DMS153 (cell line): Measurements from ENCODE around the gene TTC33.
"Not testable (repeated sequence)": the region's sequence is repeated elsewhere in the genome, so short reads cannot be mapped to it uniquely, and the experiment has no call there.

Experiments used
- DNase-seq: peaks from one replicate; lab custom pipeline; 2025; lab: John Stamatoyannopoulos, UW

TTC33 gene

GRCh38 chr5:40569546-40570270 is 186.1 kb downstream of the TTC33 start:
- DNase-seq, result no peak

- DNase-seq, result no peak
Observed at GRCh38 chr5:40568548-40568947, 187.2 kb downstream of the TTC33 start.

- not testable (repeated sequence) for DNase-seq
Observed at GRCh38 chr5:40563173-40563572, 192.6 kb downstream of the TTC33 start.

GRCh38 chr5:40560474-40561110 is 195.2 kb downstream of the TTC33 start:
- DNase-seq, result no peak

GRCh38 chr5:40559306-40559705 is 196.5 kb downstream of the TTC33 start:
- no peak for DNase-seq

GRCh38 chr5:40557501-40557900 is 198.3 kb downstream of the TTC33 start:
- DNase-seq, result no peak

- DNase-seq, result no peak
Observed at GRCh38 chr5:40556811-40557210, 198.9 kb downstream of the TTC33 start.

- DNase-seq, result no peak
Observed at GRCh38 chr5:40555886-40556285, 199.9 kb downstream of the TTC33 start.

- DNase-seq, result no peak
Observed at GRCh38 chr5:40554813-40555212, 200.9 kb downstream of the TTC33 start.

GRCh38 chr5:40554054-40554453 is 201.7 kb downstream of the TTC33 start:
- no peak for DNase-seq

GRCh38 chr5:40552981-40553380 is 202.8 kb downstream of the TTC33 start:
- DNase-seq, result no peak

GRCh38 chr5:40551496-40552491 is 204.0 kb downstream of the TTC33 start:
- no peak for DNase-seq

- DNase-seq, result no peak
Observed at GRCh38 chr5:40550481-40550880, 205.3 kb downstream of the TTC33 start.

GRCh38 chr5:40549616-40550015 is 206.1 kb downstream of the TTC33 start:
- DNase-seq, result no peak

- DNase-seq, result no peak
Observed at GRCh38 chr5:40547994-40548575, 207.7 kb downstream of the TTC33 start.

GRCh38 chr5:40547557-40547956 is 208.2 kb downstream of the TTC33 start:
- no peak for DNase-seq

- no peak for DNase-seq
Observed at GRCh38 chr5:40540301-40540700, 215.5 kb downstream of the TTC33 start.

GRCh38 chr5:40524677-40525076 is 231.1 kb downstream of the TTC33 start:
- DNase-seq, result no peak

- no peak for DNase-seq
Observed at GRCh38 chr5:40521925-40522324, 233.8 kb downstream of the TTC33 start.

GRCh38 chr5:40521108-40521785 is 234.5 kb downstream of the TTC33 start:
- DNase-seq, result peak; percentile 90

- no peak for DNase-seq
Observed at GRCh38 chr5:40518485-40518917, 237.3 kb downstream of the TTC33 start.

GRCh38 chr5:40515476-40515875 is 240.3 kb downstream of the TTC33 start:
- DNase-seq, result no peak
